Stimulated activated CD4-positive, alpha-beta T cell treated with anti-CD3 and anti-CD28 coated beads, TNF-alpha, amount 100 ng/mL, for 24 hours (primary cell): ENCODE results near the gene SPACA6.
"Not testable (repeated sequence)": the region's sequence is repeated elsewhere in the genome, so short reads cannot be mapped to it uniquely, and the experiment has no call there.

Experiments used
- DNase-seq, 3 experiments: peaks; one replicate each; pipeline ENCODE4 v3.0.0-alpha.2; 2020; ENCODE audit warnings: low read depth in 3 of 3

Gene SPACA6

GRCh38 chr19:51693260-51693659, at the start of gene SPACA6:
Gene SPACA6, plus strand, starts transcription at chr19:51693330. Its CDS starts 197 bp downstream, at chr19:51693527.
- no peak for DNase-seq

- no peak for DNase-seq
These were observed 48.4 kb upstream of the SPACA6 start for GRCh38 chr19:51644636-51645271.

GRCh38 chr19:51646730-51647129, 46.4 kb upstream of the SPACA6 start, which contains the start of gene SIGLEC14:
Gene SIGLEC14, minus strand, starts transcription at chr19:51646825. Its CDS starts 66 bp downstream, at chr19:51646759.
- not testable (repeated sequence) for DNase-seq

- no peak for DNase-seq
These were observed 45.8 kb upstream of the SPACA6 start for GRCh38 chr19:51647318-51647717.

GRCh38 chr19:51651216-51651846, 41.8 kb upstream of the SPACA6 start:
- DNase-seq, result no peak

- no peak for DNase-seq
These were observed 40.9 kb upstream of the SPACA6 start for GRCh38 chr19:51652266-51652665.

GRCh38 chr19:51653162-51653561, 40.0 kb upstream of the SPACA6 start:
- no peak for DNase-seq

GRCh38 chr19:51654783-51655182, 38.3 kb upstream of the SPACA6 start:
- no peak for DNase-seq

- DNase-seq, result peak; percentile 34 to 57 (median 38)
These were observed 32.0 kb upstream of the SPACA6 start for GRCh38 chr19:51660975-51661600.

- DNase-seq, result no peak
These were observed 29.5 kb upstream of the SPACA6 start for GRCh38 chr19:51663650-51664049.

- no peak for DNase-seq
These were observed 29.0 kb upstream of the SPACA6 start for GRCh38 chr19:51664131-51664530.

GRCh38 chr19:51664997-51665396, 28.1 kb upstream of the SPACA6 start:
- DNase-seq, result no peak

- DNase-seq, result no peak
These were observed 24.9 kb upstream of the SPACA6 start for GRCh38 chr19:51668216-51668615.

GRCh38 chr19:51675911-51676565, 17.1 kb upstream of the SPACA6 start:
- DNase-seq, result not testable (repeated sequence)

- no peak for DNase-seq
These were observed 16.5 kb upstream of the SPACA6 start for GRCh38 chr19:51676566-51677083.

- DNase-seq, result no peak
These were observed 12.7 kb upstream of the SPACA6 start for GRCh38 chr19:51680474-51680873.

- DNase-seq, result no peak
These were observed 11.7 kb upstream of the SPACA6 start for GRCh38 chr19:51681286-51681941.

GRCh38 chr19:51686171-51686570, 7.0 kb upstream of the SPACA6 start:
- DNase-seq, result no peak

GRCh38 chr19:51687791-51688670, 5.1 kb upstream of the SPACA6 start:
- DNase-seq, result no peak

GRCh38 chr19:51688671-51689571, 4.2 kb upstream of the SPACA6 start:
- DNase-seq, result no peak
